Activated naive CD8-positive, alpha-beta T cell treated with anti-CD3 and anti-CD28 coated beads, Interleukin-2, amount 50 U/mL, for 16 hours (primary cell): ENCODE results near the gene SCML2.
A peak's percentile ranks its signal among the peaks of the same experiment; 100 is the strongest.
"Not testable (repeated sequence)": the region's sequence is repeated elsewhere in the genome, so short reads cannot be mapped to it uniquely, and the experiment has no call there.

Source experiments
- DNase-seq: peaks from one replicate; pipeline ENCODE4 v3.0.0-alpha.2; 2020; ENCODE audit warnings: low read depth, low spot score

SCML2 gene

DNA sequence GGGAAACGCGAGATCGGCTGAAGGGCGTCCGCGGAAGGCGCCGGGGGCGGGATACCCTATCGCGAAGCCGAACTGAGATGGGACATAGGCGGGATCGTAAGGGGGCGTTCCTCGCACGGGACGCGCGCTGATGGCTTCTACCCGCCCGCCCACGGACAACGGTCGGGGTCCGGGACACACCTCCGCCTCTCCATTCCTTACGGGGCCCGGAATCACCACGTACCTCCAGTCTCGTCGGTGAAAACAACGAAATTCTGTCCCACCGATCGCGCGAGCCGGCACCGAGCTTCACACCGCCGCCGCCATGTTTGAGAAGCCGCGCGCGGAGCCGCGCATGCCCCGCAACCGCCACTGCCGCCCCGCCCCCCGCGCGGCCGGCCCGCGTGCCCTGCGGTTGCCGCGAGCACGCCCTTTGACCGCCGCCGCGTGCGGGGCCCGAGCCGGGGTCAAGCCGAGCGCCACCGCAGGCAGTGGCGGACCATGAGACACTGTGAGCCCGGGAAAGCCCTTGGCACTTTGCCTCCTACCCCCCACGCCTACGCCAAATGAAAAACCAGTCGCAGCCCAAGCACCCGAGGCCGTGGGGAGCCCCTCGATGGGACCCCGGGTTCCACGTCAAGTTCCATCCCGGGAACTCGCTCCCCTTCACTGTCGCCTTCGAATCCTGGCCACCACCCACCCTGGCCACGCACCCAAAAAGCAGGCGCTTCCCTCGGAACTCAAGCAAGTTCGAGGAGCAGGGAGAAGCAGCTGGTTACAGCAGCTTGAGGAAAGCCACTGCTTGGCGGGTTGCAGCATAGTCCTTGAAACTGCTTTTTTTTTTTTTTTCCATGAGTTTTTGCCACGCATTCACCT, at the start of gene SCML2:
SCML2 (minus strand) TSS at position 320 of the 855 bp plus-strand sequence. CDS start 20,617 bp downstream, outside the sequence.
- DNase-seq: no peak

DNA sequence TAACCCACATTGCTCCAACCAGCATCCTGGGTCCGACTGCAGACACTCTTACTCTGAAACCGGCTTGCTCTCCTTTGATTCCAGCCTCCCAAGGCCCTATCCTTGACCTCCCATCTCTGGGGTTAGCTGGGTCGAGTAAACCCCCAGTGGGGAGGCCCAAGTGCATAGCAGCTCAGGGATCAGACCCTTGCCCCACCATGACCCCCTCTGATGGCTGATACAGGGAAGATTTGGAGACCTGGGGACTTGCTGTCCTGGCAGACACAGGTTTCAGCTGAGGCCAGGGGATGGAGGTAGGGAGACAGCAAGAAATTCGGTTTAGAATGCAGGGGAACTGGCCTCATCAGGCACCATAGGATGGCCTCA, 47.3 kb upstream of the SCML2 start:
- no peak for DNase-seq

DNA sequence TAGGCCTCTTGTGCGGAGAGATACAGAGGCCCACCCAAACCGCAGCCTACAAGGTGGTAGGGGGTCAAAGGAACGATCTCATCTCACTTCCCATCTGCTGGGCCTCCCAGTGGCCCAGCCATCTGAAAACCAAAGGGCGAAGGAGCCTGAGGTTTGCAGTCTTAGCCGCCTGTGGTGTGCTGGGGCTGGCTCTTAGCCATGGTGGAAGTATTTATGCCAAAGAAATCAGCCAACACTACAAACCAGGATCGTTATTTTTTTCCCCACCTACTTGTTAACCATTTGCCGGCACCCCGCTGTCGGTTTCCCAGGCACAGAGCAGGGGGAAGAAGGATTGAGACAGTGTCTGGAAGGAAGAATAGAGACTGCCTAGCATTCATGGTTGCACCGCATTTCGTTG, 40.0 kb upstream of the SCML2 start:
- no peak for DNase-seq

DNA sequence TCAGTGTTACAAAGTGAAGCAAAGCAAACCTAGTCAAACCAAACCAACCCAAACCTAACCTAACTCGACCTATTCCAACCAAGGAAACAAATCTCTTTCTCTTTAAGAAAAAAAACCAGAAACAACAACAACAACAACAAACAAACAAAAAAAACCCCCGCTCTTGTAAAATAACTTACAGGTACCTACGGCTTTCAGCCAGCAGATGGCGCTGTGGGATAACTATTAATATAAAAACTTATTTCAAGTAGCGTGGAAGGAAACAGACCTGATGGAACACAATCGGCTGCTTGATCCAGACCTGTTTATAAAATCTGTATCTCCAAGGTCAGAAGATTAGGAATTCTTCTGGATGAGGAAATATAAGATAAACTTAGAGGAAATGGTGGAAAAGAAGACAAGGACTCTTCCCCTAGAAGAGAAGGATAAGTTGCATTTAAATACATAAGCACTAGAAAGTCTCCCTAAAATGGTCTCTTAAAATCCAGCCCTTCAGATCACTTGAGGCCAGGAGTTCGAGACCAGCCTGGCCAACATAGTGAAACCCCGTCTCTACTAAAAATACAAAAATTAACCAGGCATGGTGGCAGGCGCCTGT, 36.6 kb upstream of the SCML2 start:
- peak; percentile 29 for DNase-seq

DNA sequence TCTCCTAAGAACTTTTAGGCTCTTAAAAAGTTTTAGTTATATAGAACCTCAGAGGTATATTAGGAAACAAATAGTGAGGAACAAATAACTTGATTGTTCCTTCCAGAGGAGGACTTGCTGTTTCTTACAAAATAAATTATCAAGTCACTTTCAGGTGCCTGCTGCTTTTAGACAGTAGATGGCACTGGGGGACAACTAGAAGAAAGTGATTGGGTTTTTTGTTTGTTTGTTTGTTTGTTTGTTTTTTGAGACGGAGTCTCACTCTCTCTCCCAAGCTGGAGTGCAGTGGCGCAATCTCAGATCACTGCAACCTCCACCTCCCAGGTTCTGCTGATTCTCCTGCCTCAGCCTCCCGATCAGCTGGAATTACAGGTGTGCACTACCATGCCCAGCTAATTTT, 35.5 kb upstream of the SCML2 start:
- no peak for DNase-seq

DNA sequence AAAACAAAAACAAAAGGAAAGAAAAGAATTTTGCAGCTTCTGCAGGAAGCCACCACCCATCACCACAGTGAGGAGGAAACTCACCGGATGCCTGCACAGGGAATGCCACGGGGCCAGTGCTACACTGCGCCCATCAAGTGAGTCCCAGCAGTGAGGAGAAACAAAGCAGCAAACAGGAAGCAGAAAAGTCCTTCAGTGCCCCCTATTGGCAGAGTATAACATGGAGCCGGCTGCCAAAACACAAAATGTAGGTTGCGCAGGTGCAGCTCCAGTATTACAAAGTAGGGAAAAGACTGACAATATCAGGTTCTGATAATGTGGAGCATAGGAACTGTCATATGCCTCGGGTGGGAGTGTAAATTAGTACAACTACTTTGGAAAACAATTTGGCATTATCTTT, 23.3 kb upstream of the SCML2 start:
- DNase-seq: no peak

DNA sequence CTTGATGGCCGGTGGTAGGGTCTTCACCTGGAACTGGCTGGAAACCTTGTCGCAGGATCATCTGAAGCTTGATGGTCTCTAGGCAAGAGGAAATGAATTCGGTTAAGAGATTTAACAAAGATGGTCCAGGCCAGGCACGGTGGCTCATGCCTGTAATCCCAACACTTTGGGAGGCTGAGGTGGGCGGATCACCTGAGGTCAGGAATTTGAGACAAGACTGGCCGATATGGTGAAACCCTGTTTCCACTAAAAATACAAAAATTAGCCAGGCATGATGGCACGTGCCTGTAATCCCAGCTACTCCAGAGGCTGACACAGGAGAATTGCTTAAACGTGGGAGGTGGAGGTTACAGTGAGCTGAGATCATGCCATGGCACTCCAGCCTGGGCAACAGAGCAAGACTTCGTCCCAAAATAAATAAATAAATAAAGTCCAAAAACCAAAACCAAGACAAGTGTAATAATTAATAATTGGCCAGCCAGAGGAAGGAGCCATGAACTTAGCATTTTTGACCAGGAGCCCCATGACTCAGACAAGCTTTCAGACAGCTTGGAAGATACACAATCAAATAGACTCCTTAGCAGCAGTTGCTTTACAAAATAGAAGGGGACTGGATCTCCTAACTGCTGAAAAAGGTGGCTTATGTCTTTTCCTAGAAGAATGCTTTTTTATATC, 20.8 kb upstream of the SCML2 start:
- DNase-seq: not testable (repeated sequence)

DNA sequence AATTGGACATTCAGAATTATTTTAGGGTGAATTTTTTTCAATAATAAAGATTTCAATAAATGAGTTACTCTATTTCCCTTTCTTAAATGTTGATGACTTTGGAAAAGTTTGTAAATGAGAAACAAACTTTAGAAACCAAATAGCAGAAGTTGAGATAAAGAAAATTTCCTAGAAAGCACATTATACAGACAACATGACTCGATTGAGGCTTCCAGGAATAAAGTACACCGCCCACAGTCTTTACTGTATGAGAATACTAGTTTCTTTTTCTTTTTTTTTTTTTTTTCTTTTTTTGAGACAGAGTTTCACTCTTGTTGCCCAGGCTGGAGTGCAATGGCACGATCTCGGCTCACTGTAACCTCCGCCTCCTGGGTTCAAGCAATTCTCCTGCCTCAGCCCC, 14.6 kb upstream of the SCML2 start:
- DNase-seq: not testable (repeated sequence)

DNA sequence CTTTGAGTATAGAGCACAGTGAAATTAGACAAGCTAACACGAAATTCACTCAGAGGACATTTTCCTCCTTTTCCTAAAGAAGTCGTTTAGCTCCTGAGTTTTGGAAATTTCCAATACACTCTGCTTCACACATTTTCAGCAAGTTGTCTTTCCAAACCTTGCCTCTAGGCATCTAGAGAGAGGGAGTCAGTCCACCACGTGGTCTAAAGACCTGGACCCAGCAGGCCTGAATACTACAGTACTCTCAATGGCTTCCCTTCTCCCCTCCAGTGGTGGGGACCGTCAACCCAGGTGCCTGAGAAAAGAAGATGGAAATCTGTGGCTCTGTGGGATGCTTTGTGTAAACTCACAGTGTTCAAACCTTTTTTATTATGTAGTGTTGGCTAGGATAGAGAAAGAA, 13.9 kb upstream of the SCML2 start:
- no peak for DNase-seq

DNA sequence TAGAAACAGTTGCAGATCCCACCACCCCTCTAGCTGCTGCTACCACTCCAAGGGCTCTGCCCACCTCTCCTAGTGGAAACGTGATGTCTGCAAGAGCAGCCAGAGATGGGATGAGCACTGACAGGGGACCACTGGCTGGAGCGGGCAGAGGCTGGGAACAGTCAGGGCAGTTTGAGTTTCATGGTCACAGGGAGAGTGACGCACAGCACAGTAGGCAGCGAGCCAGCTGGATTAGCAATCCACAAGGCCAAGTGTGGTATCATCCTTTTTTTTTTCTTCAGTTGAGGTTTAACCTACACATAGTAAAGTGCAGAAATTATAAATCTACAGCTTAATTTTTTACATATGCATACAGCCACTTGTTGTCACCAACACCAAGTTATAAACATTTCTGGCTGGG, 6.4 kb upstream of the SCML2 start:
- no peak for DNase-seq

DNA sequence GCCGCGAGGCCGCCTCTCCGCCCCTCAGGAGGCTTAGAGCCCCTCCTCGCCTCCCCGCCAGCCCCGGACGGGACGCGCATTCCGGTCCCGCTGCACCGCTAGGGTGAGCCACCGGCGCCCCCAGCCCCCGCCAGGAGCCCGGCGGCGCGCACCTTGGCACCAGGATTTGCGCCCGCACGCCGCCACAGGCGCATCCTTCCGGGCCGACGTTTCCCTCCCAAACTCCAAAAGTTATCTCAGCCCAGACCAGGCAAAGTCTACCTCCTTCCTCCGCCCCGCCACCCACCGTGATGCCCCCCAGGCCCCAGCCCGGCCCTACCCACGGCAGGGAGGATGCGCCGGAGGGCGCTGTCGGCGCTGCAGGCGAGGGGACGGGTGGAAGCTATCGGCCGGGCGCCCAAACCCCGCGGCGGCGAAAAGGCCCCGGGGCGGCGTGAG, 538 bp downstream of the SCML2 start:
- DNase-seq: no peak

DNA sequence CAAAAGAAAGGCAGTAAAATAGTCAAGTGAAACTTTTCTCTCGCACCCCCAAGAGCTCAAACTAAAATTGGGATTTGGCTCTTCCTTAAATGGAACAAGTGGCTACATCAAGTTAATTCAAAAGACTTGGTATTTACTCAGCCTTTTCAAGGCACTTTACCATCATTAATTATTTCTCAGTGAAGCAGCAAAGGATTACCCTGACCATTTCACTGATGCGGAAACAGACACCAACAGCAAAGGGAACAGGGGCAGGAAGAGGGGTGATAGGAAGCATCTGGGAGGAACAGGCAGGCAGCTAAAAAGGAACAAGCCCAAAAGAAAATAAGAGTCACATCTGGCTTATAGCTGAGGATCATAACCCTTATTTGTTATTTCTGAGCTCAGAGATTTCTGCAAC, 2.7 kb downstream of the SCML2 start:
- DNase-seq: no peak

DNA sequence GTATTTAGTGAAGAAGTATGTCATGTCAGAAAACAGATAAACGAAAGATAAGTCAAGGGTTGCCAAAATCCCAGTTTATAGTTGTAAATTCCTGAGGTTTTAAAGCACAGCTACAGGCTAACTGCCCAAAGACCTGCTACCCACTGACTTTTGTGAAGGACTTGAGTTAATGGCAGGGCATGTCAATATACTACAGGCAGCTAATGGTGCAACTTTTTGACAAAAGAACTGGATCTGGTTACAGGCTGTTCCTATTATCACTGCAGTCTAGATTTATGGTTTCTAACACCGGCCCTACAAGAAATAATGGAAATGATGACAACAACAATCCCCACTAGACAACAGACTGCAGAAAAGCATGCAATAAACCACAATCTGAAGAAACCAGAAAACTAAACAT, 6.4 kb downstream of the SCML2 start:
- no peak for DNase-seq

DNA sequence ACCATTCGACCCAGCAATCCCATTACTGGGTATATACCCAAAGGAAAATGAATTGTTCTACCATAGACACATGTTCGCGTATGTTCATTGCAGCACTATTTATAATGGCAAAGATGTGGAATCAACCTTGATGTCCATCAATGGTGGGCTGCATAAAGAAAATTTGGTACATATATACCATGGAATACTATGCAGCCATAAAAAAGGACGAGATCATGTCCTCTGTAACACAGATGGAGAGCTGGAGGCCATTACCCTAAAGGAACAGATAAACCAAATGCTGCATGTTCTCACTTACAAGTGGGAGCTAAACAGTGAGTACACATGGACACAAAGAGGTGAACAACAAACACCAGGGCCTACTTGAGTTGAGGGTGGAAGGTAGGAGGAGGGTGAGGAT, 45.1 kb downstream of the SCML2 start:
- no peak for DNase-seq

DNA sequence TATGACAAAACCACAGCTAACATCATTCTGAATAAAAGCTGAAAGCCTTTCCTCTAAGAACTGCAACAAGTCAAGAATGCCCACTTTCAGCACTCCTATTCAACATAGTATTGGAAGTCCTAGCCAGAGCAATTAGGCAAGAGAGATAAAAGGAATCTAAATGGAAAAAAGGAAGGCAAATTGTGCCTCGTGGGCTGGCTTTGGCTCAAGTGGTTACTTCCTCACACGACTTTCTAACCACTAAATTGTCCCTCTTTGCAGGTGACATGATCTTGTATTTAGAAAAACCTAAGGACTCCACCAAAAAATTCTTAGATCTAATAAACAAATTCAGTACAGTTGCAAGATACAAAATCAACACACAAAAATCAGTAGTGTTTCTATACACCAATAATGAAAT, 57.2 kb downstream of the SCML2 start:
- no peak for DNase-seq

DNA sequence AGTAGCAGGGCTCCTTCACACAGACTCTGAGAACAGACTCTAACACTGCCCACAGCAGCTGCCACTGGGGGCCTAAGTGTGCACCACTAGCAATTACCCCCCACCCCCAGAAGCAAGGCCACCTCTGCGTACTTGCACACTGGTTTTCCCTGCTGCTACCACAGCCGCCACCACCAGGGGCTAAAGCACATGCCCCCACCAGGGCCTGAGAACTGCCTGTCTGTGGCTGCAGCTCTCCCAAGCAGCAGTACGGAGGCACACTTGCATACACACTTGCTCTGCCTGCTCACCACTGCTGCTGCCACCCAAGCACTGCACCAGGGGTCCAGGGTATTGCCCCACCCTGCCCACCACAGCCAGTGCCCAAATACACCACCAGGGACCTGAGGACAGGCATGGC, 59.6 kb downstream of the SCML2 start:
- DNase-seq: no peak

DNA sequence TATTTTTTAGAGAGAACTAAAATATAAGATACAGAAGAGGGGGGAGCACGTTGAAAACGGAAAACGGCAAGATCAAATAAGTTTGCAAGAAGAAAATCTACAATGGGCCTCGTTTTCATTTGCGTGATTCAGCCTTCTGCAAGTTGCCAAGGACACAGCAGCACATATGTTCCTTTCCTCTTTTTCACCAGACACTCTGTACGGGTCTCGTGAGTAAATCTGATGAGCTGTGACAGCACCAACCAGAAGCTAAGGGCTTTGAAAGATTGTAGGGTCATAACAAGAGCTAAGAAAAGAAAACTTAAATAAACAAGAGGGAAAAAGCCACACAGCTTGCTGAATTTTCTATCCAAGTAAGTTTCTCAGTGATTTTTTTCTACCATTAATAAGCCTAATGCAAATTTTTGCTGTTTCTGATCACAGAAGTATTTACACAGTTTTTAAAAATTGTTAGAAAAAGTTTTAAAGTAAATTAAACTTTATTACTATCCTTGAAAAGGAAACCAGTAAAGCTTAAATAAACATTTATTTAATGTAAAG, 63.4 kb downstream of the SCML2 start:
- DNase-seq: no peak

DNA sequence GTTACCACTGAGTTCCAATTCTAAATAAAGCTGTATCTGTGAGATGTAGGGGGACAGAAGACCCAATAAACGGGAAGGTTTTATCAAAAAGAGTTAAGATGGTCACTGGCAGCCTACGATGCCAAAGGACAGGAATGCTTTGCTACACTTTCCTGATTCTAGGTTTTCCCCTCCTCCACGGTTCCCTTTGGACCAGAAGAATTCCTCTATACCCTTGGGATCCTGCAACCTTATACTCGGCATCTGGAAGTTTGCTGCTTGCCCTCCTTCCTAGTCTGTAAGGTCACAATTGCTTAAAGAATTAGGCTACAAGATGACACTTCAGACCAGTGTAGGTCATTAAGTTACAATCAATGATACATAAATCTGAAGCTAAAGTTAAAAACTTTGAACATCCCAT, 64.3 kb downstream of the SCML2 start:
- DNase-seq: no peak

DNA sequence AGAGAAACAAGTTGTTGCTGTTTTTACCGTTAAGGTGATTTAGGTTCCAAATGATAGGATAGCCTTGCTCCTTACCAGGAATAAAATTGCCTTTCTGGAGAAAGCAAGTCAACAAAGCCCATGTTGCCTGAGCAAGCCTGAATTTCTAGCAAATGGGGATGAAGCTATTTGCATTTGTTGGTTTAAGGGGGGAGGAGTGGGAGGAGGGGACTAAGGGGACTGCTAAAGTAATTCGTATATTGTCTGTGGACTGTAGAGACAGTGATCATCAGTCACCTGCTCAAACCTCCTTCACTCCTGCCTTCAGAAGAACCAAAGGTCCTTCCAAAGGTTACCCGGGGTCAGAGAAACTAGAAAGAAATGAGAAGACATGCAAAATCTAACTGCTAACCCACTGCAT, 65.8 kb downstream of the SCML2 start:
- DNase-seq: no peak

DNA sequence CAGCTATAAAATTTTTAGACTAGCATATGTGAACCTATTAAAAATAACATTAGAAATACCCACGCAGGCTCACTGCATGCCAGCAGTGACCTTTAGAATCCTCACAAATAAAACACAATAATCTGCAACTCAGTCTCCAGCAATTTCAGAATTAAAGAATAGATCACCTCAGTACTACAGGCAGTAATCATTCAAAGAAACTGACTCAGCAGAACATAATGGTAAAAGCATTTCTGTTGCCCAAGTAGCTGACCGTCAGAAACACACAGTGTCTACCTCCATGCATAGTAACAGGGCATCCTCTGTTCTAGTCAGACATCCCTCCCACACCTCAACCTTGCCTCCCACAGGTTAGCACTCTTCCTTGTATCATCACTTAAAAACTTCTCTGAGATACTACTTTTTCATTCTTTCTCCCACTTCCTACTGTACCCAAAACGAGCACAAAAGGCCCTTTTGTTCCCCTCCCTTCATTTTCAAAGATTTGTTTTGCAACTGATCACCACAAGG, 68.1 kb downstream of the SCML2 start:
- DNase-seq: no peak

DNA sequence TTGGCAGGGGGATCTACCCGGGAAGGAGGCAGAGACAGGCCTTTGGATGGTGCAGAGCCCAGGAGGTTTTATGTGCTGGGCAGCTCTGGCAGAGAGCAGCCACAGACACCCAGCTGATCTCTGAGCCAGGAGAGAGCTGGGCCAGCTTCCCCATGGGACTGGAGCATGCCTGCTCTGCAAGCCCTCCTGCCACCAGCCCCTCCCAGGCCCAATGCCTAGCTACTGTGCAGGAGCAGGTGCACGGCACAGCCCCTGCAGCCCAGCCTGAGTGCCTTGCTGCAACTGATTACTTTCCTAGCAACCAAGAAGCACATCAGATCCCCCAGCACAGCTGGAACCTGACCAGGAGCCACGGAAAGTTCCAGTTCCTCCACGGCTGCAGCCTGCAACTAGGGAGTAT, 76.0 kb downstream of the SCML2 start:
- DNase-seq: no peak

DNA sequence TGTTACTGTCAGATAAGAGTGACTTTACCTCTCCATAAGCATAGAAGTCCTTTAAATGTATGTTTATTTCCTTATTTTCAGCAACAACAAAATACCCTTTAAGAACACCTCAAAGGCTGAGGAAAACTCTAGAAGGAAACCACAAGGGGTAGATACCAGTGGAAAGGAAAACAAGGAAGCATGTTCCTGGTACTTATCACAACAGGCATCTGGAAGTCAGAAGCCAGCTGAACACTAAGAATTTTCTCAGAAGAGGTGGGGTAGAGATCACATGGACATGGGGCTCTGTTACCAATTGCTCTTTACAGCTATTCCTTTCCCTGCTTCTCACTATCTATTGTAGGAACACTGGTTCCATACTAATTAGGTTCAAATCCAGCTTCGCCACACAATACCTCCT, 82.3 kb downstream of the SCML2 start:
- no peak for DNase-seq
